ENCODE data around the gene ZC2HC1C.
A peak's percentile ranks its signal among the peaks of the same experiment; 100 is the strongest.
"Not testable (repeated sequence)": the region's sequence is repeated elsewhere in the genome, so short reads cannot be mapped to it uniquely, and the experiment has no call there.

The ZC2HC1C gene

DNA sequence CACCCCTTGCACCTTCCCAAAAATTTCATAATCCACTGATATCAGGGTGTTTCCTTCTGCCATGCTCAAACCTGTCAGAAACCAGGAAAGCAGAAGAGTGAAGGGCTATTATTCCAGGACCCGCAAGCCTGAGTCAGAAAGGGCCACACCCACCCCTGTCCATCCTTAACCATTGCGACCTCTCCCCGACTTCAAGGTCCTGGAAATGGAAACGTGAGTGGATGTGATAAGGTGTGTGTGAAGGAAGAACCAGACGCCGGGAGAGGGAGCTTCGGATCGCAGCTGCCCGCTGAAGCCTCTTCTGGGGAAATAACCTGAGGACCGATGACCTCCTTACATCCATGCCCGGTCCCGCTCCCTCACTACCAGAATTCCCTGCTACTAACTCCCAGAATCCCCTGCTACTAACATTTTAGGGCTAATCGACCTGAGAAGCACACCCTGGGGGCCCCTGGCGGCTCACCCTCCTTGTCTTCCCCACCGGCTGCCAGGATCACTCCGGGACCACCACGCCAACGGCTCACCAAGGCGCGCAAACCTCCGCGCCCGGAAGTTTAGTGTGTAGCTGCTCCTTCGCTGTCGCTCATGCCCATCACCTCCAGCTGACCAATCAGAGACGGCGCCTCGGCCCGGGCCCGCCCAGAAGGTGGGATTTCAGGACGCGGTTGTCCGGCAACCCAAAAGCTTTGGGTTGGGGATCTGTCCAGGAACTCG lies 5.8 kb upstream of the ZC2HC1C start, which contains the start of gene ACYP1:
Gene ACYP1, minus strand, starts transcription at position 534 of the 714 bp plus-strand sequence. Its CDS starts 471 bp downstream, at position 63.
- H3K4me1 ChIP-seq (ENCODE audit: control extremely low read depth in 1 of 4, control insufficient read depth in 4 of 4, insufficient read depth in 4 of 4, low read length in 3 of 4): peaks cover 9 to 21% (median 15%) of the 10 kb centered on the region in 4 experiments
- ChIA-PET POLR2A (interaction anchor here (0.6 kb wide), 1 partner anchor 1592 kb away, joined by 5 read pairs; no protein-coding TSS in a partner anchor), CTCF (interaction anchor here (0.9 to 3.3 kb wide), 7 partner anchors 11 to 455 kb away, joined by 3 to 10 read pairs (median 3); no protein-coding TSS in a partner anchor)
- H3K27ac ChIP-seq (ENCODE audit: insufficient read depth in 1 of 2, low read depth in 1 of 2, low read length in 2 of 2, poor library complexity in 1 of 2, severe bottlenecking in 2 of 2): peak within 1 kb of the TSS; percentile 69 to 76
- H3K36me3 ChIP-seq (ENCODE audit: control insufficient read depth in 4 of 4, insufficient read depth in 4 of 4, low read length in 3 of 4): peaks cover 0 to 9% (median 1%) of the 10 kb centered on the region in 4 experiments
- H3K4me3 ChIP-seq (ENCODE audit: control insufficient read depth in 1 of 7, extremely low read depth in 1 of 7, insufficient read depth in 4 of 7, low read depth in 2 of 7, low read length in 6 of 7): peak within 1 kb of the TSS; percentile 81 to 100 (median 93)
- WGBS (ENCODE audit: insufficient coverage): 0% methylated on average over 20 of the region's 34 CpGs
- no peaks in the 10 kb centered on the region for H3K27me3 ChIP-seq (replicated peaks in 2 of 5; ENCODE audit: control insufficient read depth in 4 of 5, insufficient read depth in 5 of 5, low read length in 4 of 5)
- DNase-seq: peak; percentile 85 to 89 (median 88)
- H3K9me3 ChIP-seq (ENCODE audit: control extremely low read depth in 1 of 5, control insufficient read depth in 4 of 5, insufficient read depth in 2 of 5, low read depth in 1 of 5, low read length in 4 of 5): no peaks in the 10 kb centered on the region

DNA sequence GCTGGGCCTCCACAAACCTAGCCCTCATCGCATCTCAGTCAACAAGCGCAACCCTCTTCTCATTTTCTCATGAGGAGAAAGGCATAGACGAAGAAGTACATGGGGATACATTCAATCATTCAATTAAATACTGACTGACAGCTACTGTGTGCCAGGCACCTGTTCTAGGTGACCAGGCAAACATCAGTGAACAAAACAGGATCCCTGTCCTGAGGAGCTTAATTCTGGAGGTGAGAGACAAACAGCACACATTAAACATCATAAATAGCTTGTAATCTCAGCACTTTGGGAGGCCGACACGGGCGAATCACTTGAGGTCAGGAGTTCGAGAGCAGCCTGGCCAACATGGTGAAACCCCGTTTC lies 5.3 kb upstream of the ZC2HC1C start:
- H3K4me3 ChIP-seq (ENCODE audit: control insufficient read depth in 1 of 7, extremely low read depth in 1 of 7, insufficient read depth in 4 of 7, low read depth in 2 of 7, low read length in 6 of 7): peak overlapping the region; percentile 81 to 100 (median 93)
- no peak for DNase-seq
- H3K36me3 ChIP-seq (ENCODE audit: control insufficient read depth in 4 of 4, insufficient read depth in 4 of 4, low read length in 3 of 4): peaks cover 0 to 9% (median 1%) of the 10 kb centered on the region in 4 experiments
- 64% methylated on average over 6 of the region's 8 CpGs for WGBS (ENCODE audit: insufficient coverage)
- peaks cover 12 to 25% (median 20%) of the 10 kb centered on the region in 4 experiments for H3K4me1 ChIP-seq (ENCODE audit: control extremely low read depth in 1 of 4, control insufficient read depth in 4 of 4, insufficient read depth in 4 of 4, low read length in 3 of 4)
- H3K27me3 ChIP-seq (replicated peaks in 2 of 5; ENCODE audit: control insufficient read depth in 4 of 5, insufficient read depth in 5 of 5, low read length in 4 of 5): no peaks in the 10 kb centered on the region
- no peaks in the 10 kb centered on the region for H3K9me3 ChIP-seq (ENCODE audit: control extremely low read depth in 1 of 5, control insufficient read depth in 4 of 5, insufficient read depth in 2 of 5, low read depth in 1 of 5, low read length in 4 of 5)
- POLR2A ChIA-PET: no interaction called here
- peak overlapping the region; percentile 69 to 76 for H3K27ac ChIP-seq (ENCODE audit: insufficient read depth in 1 of 2, low read depth in 1 of 2, low read length in 2 of 2, poor library complexity in 1 of 2, severe bottlenecking in 2 of 2)
- CTCF ChIA-PET: interaction anchor here (0.6 to 3.3 kb wide), 9 partner anchors 12 to 455 kb away, joined by 3 to 11 read pairs (median 3); no protein-coding TSS in a partner anchor

DNA sequence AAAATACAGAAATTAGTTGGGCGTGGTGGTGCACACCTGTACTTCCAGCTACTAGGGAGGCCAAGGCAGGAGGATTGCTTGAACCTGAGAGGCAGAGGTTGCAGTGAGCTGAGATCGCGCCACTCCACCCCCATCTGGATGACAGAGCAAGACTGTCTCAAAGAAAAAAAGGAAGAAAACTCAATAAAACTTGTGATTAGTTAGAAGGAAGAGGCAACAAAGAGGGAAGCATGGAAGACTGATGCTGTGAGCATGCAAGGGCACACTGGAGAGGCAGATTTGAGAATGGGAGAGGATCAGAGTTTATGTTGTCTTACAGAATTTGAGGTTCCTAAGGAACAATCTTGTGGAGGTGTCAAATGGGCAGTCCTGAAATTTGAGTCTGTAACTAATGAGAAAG lies 2.8 kb upstream of the ZC2HC1C start:
- 100% methylated on average over 2 of the region's 3 CpGs for WGBS (ENCODE audit: insufficient coverage)
- POLR2A ChIA-PET: no interaction called here
- no peaks in the 10 kb centered on the region for H3K36me3 ChIP-seq (ENCODE audit: control insufficient read depth in 4 of 4, insufficient read depth in 4 of 4, low read length in 3 of 4)
- CTCF ChIA-PET: interaction anchor here (0.9 to 3.0 kb wide), 4 partner anchors 12 to 121 kb away, joined by 3 to 11 read pairs (median 3); partner anchors contain the start of gene MLH3
- H3K27me3 ChIP-seq (replicated peaks in 2 of 5; ENCODE audit: control insufficient read depth in 4 of 5, insufficient read depth in 5 of 5, low read length in 4 of 5): no peaks in the 10 kb centered on the region
- no peak overlapping the region for H3K4me3 ChIP-seq (ENCODE audit: control insufficient read depth in 1 of 7, extremely low read depth in 1 of 7, insufficient read depth in 4 of 7, low read depth in 2 of 7, low read length in 6 of 7)
- DNase-seq: no peak
- peaks cover 12 to 31% (median 25%) of the 10 kb centered on the region in 4 experiments for H3K4me1 ChIP-seq (ENCODE audit: control extremely low read depth in 1 of 4, control insufficient read depth in 4 of 4, insufficient read depth in 4 of 4, low read length in 3 of 4)
- H3K27ac ChIP-seq (ENCODE audit: insufficient read depth in 1 of 2, low read depth in 1 of 2, low read length in 2 of 2, poor library complexity in 1 of 2, severe bottlenecking in 2 of 2): no peak overlapping the region
- H3K9me3 ChIP-seq (ENCODE audit: control extremely low read depth in 1 of 5, control insufficient read depth in 4 of 5, insufficient read depth in 2 of 5, low read depth in 1 of 5, low read length in 4 of 5): no peaks in the 10 kb centered on the region

DNA sequence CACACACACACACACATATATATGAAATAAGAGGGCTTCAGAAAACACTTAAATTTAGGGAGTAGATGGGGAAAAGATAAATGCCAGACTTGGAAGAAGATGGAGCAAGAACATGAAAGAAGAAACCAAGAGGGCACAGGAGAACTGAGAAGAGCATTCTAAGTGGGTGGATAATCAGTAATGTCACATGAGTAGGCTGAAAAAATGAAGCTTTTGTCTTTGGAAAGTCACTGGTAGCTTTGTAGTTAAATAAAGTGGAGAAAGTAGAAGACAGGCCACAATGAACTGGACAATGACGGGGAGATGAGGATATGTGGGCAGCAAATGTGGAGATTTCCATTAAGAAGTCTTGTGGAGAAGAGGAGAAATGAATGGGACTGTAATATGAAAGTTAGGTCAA lies 2.2 kb upstream of the ZC2HC1C start:
- DNase-seq: no peak
- 100% methylated on average over 1 of the region's 1 CpG for WGBS (ENCODE audit: insufficient coverage)
- Histone ChIP-seq H3K27ac (ENCODE audit: insufficient read depth in 1 of 2, low read depth in 1 of 2, low read length in 2 of 2, poor library complexity in 1 of 2, severe bottlenecking in 2 of 2) (no peak overlapping the region), H3K9me3 (ENCODE audit: control extremely low read depth in 1 of 5, control insufficient read depth in 4 of 5, insufficient read depth in 2 of 5, low read depth in 1 of 5, low read length in 4 of 5) (no peaks in the 10 kb centered on the region), H3K4me1 (ENCODE audit: control extremely low read depth in 1 of 4, control insufficient read depth in 4 of 4, insufficient read depth in 4 of 4, low read length in 3 of 4) (peaks cover 12 to 31% (median 25%) of the 10 kb centered on the region in 4 experiments), H3K27me3 (replicated peaks in 2 of 5; ENCODE audit: control insufficient read depth in 4 of 5, insufficient read depth in 5 of 5, low read length in 4 of 5) (no peaks in the 10 kb centered on the region), H3K4me3 (ENCODE audit: control insufficient read depth in 1 of 7, extremely low read depth in 1 of 7, insufficient read depth in 4 of 7, low read depth in 2 of 7, low read length in 6 of 7) (no peak overlapping the region), H3K36me3 (ENCODE audit: control insufficient read depth in 4 of 4, insufficient read depth in 4 of 4, low read length in 3 of 4) (no peaks in the 10 kb centered on the region)
- ChIA-PET POLR2A (no interaction called here), CTCF (interaction anchor here (0.9 to 3.0 kb wide), 3 partner anchors 11 to 44 kb away, joined by 3 to 11 read pairs (median 6); no protein-coding TSS in a partner anchor)

DNA sequence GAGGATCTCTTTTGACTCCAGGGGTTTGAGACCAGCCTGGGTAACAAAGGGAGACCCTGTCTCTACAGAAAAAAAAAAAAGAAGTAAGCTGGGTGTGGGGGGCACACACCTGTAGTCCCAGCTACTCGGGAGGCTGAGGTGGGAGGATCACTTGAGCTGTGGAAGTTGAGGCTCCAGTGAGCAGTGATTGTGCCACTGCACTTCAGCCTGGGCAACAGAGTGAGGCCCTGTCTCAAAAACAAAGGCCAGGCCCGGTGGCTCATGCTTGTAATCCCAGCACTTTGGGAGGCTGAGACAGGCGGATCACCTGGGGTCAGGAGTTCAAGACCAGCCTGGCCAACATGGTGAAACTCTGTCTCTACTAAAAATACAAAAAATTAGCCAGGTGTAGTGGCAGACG lies 1.7 kb upstream of the ZC2HC1C start:
- H3K4me1 ChIP-seq (ENCODE audit: control extremely low read depth in 1 of 4, control insufficient read depth in 4 of 4, insufficient read depth in 4 of 4, low read length in 3 of 4): peaks cover 12 to 29% (median 23%) of the 10 kb centered on the region in 4 experiments
- not testable (repeated sequence) for H3K4me3 ChIP-seq (ENCODE audit: control insufficient read depth in 1 of 7, extremely low read depth in 1 of 7, insufficient read depth in 4 of 7, low read depth in 2 of 7, low read length in 6 of 7); H3K36me3 ChIP-seq (ENCODE audit: control insufficient read depth in 4 of 4, insufficient read depth in 4 of 4, low read length in 3 of 4); H3K27me3 ChIP-seq (replicated peaks in 2 of 5; ENCODE audit: control insufficient read depth in 4 of 5, insufficient read depth in 5 of 5, low read length in 4 of 5); H3K9me3 ChIP-seq (ENCODE audit: control extremely low read depth in 1 of 5, control insufficient read depth in 4 of 5, insufficient read depth in 2 of 5, low read depth in 1 of 5, low read length in 4 of 5); DNase-seq; H3K27ac ChIP-seq (ENCODE audit: insufficient read depth in 1 of 2, low read depth in 1 of 2, low read length in 2 of 2, poor library complexity in 1 of 2, severe bottlenecking in 2 of 2)
- ChIA-PET CTCF (interaction anchor here (0.9 to 2.1 kb wide), 2 partner anchors 23 to 45 kb away, joined by 3 to 6 read pairs; no protein-coding TSS in a partner anchor), POLR2A (interaction anchor here (1.9 kb wide), 1 partner anchor 10 kb away, joined by 3 read pairs; no protein-coding TSS in a partner anchor)
- WGBS (ENCODE audit: insufficient coverage): 100% methylated on average over 3 of the region's 4 CpGs

DNA sequence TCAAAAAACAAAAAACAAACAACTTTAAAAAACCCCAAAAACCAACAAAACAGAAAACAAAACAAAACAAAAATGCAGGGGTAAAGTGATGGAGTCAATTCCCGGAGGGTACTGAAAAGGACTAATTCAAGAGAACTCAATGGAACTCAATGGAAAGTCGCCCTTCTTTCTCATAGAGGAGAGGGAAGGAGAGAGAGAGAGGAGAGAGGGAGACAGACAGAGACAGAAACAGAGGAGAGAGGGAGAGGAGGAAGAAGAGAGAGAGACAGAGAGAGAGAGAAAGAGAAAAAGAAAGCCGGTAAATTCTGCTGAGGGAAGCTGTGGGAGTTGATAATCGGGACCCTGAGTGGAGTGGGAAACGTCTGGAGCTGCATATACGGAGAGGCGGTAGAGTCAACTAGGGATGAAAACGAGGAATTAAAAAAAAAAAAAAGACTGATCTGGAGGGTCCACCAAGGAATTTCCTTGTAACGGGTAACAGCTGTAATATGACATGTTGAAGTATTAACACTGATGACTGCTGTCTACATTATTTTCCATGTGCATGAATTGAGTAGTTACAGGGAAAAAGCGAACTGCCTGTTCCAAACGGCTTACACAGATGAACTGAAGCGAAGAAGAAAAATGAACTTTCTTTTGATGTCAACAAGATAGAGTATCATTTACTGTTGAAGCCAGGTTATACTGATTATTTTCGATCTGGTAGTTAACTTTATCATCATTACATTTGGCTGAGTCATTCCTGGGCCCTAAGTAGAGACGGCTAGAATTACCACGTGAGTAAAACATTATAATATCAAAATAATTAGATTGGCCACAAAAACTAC lies 934 bp upstream of the ZC2HC1C start:
- WGBS (ENCODE audit: insufficient coverage): 59% methylated on average over 8 of the region's 15 CpGs
- DNase-seq: peak in 1 of 3 donors; percentile 53
- Histone ChIP-seq H3K4me3 (ENCODE audit: control insufficient read depth in 1 of 7, extremely low read depth in 1 of 7, insufficient read depth in 4 of 7, low read depth in 2 of 7, low read length in 6 of 7) (peak overlapping the region in 6 of 7 experiments; percentile 49 to 82 (median 64)), H3K27ac (ENCODE audit: insufficient read depth in 1 of 2, low read depth in 1 of 2, low read length in 2 of 2, poor library complexity in 1 of 2, severe bottlenecking in 2 of 2) (peak overlapping the region in 1 of 2 experiments; percentile 20), H3K4me1 (ENCODE audit: control extremely low read depth in 1 of 4, control insufficient read depth in 4 of 4, insufficient read depth in 4 of 4, low read length in 3 of 4) (peaks cover 6 to 22% (median 17%) of the 10 kb centered on the region in 4 experiments), H3K36me3 (ENCODE audit: control insufficient read depth in 4 of 4, insufficient read depth in 4 of 4, low read length in 3 of 4) (no peaks in the 10 kb centered on the region), H3K9me3 (ENCODE audit: control extremely low read depth in 1 of 5, control insufficient read depth in 4 of 5, insufficient read depth in 2 of 5, low read depth in 1 of 5, low read length in 4 of 5) (no peaks in the 10 kb centered on the region), H3K27me3 (replicated peaks in 2 of 5; ENCODE audit: control insufficient read depth in 4 of 5, insufficient read depth in 5 of 5, low read length in 4 of 5) (no peaks in the 10 kb centered on the region)
- ChIA-PET CTCF (interaction anchor here (2.1 kb wide), 1 partner anchor 24 kb away, joined by 6 read pairs; no protein-coding TSS in a partner anchor), POLR2A (interaction anchor here (1.9 kb wide), 1 partner anchor 10 kb away, joined by 3 read pairs; no protein-coding TSS in a partner anchor)

All from common myeloid progenitor, CD34-positive (primary cell).